ENCODE data around the gene SAMD3. TPM values are rescaled to one million over a fixed set of nuclear protein-coding genes. Genes with fewer than 3 reads are reported as not detected.

SAMD3 gene
- total RNA-seq, 1 experiment from 2014 or later = not detected

DNA sequence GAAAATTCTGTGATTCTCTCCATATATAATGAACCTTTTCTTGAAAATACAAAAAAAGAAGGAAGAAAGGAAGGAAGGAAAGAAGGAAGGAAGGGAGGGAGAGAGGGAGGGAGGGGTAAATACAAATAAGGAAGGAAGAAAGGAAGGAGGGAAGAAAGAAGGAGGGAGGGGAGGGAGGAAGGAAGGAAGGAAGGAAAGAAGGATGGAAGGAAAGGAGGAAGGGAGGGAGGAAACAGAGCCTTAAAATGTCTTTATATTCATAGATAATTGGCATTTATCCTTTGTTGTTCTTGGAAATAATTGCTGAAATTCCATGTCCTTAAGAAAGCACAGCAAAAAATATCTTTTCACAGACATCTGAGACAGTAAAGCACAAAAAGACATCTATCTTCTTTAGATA lies 40.3 kb downstream of the SAMD3 start:
- Histone ChIP-seq H3K36me3 (ENCODE audit: control insufficient read depth, insufficient read depth, low read length) (no peaks in the 10 kb centered on the region), H3K27ac (ENCODE audit: low read length) (no peak overlapping the region), H3K9me3 (ENCODE audit: control insufficient read depth, insufficient read depth, low read depth, low read length) (no peaks in the 10 kb centered on the region), H3K4me1 (ENCODE audit: control insufficient read depth, insufficient read depth, low read length) (no peaks in the 10 kb centered on the region), H3K4me3 (ENCODE audit: low read depth in 2 of 2, low read length in 2 of 2) (no peak overlapping the region), H3K27me3 (ENCODE audit: control insufficient read depth, insufficient read depth, low read length) (no peaks in the 10 kb centered on the region)
- intact Hi-C loops (cut with micrococcal nuclease; ENCODE audit: unreplicated experiment) = no loop called here
- ATAC-seq = no peak
- DNase-seq (ENCODE audit: low read depth, low spot score) = no peak
- POLR2A ChIA-PET = no interaction called here
- no peak for TF ChIP-seq SIN3A (IDR thresholded peaks at IDR 0.05; ENCODE audit: borderline replicate concordance, insufficient read depth, low read depth, low read length)
- TF ChIP-seq, protein P1, sequence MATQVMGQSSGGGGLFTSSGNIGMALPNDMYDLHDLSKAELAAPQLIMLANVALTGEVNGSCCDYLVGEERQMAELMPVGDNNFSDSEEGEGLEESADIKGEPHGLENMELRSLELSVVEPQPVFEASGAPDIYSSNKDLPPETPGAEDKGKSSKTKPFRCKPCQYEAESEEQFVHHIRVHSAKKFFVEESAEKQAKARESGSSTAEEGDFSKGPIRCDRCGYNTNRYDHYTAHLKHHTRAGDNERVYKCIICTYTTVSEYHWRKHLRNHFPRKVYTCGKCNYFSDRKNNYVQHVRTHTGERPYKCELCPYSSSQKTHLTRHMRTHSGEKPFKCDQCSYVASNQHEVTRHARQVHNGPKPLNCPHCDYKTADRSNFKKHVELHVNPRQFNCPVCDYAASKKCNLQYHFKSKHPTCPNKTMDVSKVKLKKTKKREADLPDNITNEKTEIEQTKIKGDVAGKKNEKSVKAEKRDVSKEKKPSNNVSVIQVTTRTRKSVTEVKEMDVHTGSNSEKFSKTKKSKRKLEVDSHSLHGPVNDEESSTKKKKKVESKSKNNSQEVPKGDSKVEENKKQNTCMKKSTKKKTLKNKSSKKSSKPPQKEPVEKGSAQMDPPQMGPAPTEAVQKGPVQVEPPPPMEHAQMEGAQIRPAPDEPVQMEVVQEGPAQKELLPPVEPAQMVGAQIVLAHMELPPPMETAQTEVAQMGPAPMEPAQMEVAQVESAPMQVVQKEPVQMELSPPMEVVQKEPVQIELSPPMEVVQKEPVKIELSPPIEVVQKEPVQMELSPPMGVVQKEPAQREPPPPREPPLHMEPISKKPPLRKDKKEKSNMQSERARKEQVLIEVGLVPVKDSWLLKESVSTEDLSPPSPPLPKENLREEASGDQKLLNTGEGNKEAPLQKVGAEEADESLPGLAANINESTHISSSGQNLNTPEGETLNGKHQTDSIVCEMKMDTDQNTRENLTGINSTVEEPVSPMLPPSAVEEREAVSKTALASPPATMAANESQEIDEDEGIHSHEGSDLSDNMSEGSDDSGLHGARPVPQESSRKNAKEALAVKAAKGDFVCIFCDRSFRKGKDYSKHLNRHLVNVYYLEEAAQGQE (IDR thresholded peaks at IDR 0.05; ENCODE audit: insufficient read depth in 1 of 2, low read depth in 2 of 2, low read length in 1 of 2) = no peak
- no peak for TF ChIP-seq POLR2AphosphoS5 (IDR thresholded peaks at IDR 0.05; ENCODE audit: low read depth, low read length)
- TF ChIP-seq, protein P2, sequence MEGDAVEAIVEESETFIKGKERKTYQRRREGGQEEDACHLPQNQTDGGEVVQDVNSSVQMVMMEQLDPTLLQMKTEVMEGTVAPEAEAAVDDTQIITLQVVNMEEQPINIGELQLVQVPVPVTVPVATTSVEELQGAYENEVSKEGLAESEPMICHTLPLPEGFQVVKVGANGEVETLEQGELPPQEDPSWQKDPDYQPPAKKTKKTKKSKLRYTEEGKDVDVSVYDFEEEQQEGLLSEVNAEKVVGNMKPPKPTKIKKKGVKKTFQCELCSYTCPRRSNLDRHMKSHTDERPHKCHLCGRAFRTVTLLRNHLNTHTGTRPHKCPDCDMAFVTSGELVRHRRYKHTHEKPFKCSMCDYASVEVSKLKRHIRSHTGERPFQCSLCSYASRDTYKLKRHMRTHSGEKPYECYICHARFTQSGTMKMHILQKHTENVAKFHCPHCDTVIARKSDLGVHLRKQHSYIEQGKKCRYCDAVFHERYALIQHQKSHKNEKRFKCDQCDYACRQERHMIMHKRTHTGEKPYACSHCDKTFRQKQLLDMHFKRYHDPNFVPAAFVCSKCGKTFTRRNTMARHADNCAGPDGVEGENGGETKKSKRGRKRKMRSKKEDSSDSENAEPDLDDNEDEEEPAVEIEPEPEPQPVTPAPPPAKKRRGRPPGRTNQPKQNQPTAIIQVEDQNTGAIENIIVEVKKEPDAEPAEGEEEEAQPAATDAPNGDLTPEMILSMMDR (IDR thresholded peaks at IDR 0.05) = no peak
- TF ChIP-seq TCF7L2 (IDR thresholded peaks at IDR 0.05; ENCODE audit: low read depth, low read length) = no peak
- in situ Hi-C loops (cut with HindIII; ENCODE audit: low pct_unique_long_range_greater_than_20kb, low sequenced_read_pairs) = no loop called here
- BruUV-seq (replicated peaks) = no TSS peak
- CTCF ChIA-PET = no interaction called here

DNA sequence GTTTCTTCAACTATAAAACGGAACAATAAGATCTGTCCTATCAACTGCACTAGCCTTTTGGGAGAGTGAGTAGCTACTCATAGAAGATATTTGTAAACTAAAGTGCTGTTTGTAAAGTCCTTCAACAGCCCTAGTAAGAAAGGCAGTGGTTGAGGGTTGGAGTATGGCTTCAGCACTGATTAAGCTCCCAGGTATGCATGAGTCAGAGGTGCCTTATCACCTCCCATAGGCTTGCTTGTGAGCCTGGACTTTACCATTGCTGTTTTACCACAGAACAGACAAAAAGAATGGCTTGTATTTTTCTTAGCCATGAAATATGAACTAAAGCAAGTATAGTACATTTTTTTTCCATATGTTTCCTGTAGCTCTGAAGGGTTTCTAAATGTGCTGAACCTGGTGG lies 44.1 kb downstream of the SAMD3 start:
- Histone ChIP-seq H3K4me1 (ENCODE audit: control insufficient read depth, insufficient read depth, low read length) (no peaks in the 10 kb centered on the region), H3K36me3 (ENCODE audit: control insufficient read depth, insufficient read depth, low read length) (no peaks in the 10 kb centered on the region), H3K27me3 (ENCODE audit: control insufficient read depth, insufficient read depth, low read length) (no peaks in the 10 kb centered on the region), H3K9me3 (ENCODE audit: control insufficient read depth, insufficient read depth, low read depth, low read length) (no peaks in the 10 kb centered on the region), H3K27ac (ENCODE audit: low read length) (no peak overlapping the region), H3K4me3 (ENCODE audit: low read depth in 2 of 2, low read length in 2 of 2) (no peak overlapping the region)
- TF ChIP-seq POLR2AphosphoS5 (IDR thresholded peaks at IDR 0.05; ENCODE audit: low read depth, low read length) (no peak), SIN3A (IDR thresholded peaks at IDR 0.05; ENCODE audit: borderline replicate concordance, insufficient read depth, low read depth, low read length) (no peak), TCF7L2 (IDR thresholded peaks at IDR 0.05; ENCODE audit: low read depth, low read length) (no peak)
- TF ChIP-seq, protein P1 (IDR thresholded peaks at IDR 0.05; ENCODE audit: insufficient read depth in 1 of 2, low read depth in 2 of 2, low read length in 1 of 2) = no peak
- TF ChIP-seq, protein P2 (IDR thresholded peaks at IDR 0.05) = no peak
- intact Hi-C loops (cut with micrococcal nuclease; ENCODE audit: unreplicated experiment) = no loop called here
- ATAC-seq (peak; percentile 79), DNase-seq (ENCODE audit: low read depth, low spot score) (no peak)
- no TSS peak for BruUV-seq (replicated peaks)
- ChIA-PET CTCF (no interaction called here), POLR2A (no interaction called here)
- in situ Hi-C loops (cut with HindIII; ENCODE audit: low pct_unique_long_range_greater_than_20kb, low sequenced_read_pairs) = no loop called here

Measured in Panc1 (cell line).